WTC11 (cell line): ENCODE measurements around the gene BAZ2A. TPM values are rescaled to one million over a fixed set of nuclear protein-coding genes. Genes with fewer than 3 reads are reported as not detected.
A peak's percentile ranks its signal among the peaks of the same experiment; 100 is the strongest.

Experiments used
- ATAC-seq: fragments of 200-7000 bp; cut with Tn5 transposase; 2 replicates; pipeline ENCODE4 v1.10.0; 2021; ENCODE audit warnings: mild to moderate bottlenecking, moderate library complexity
- CTCF ChIA-PET: fragments of 300-600 bp; sonication (Branson Sonifier 250); formaldehyde crosslinking; loops from one replicate; lab custom pipeline; 2021; ENCODE audit warnings: antibody characterized with exemption; lab: Charles Lee
- POLR2A ChIA-PET: fragments of 350-600 bp; sonication (Branson Sonifier 250); formaldehyde crosslinking; loops from one replicate; lab custom pipeline; 2021; ENCODE audit warnings: antibody characterized with exemption; lab: Charles Lee
- DNase-seq: peaks from one replicate; pipeline ENCODE4 v3.0.0; 2021; ENCODE audit warnings: low spot score
- H3K27ac Mint-ChIP-seq: 2 replicates; pipeline ENCODE4 v1.8.0; 2021; ENCODE audit warnings: mixed read lengths
- H3K27me3 Mint-ChIP-seq: 2 replicates; pipeline ENCODE4 v1.8.0; 2021; ENCODE audit warnings: low read depth, mild to moderate bottlenecking, moderate library complexity, mixed read lengths
- H3K36me3 Mint-ChIP-seq: 2 replicates; pipeline ENCODE4 v1.8.0; 2021; ENCODE audit warnings: mixed read lengths
- H3K4me1 Mint-ChIP-seq: 2 replicates; pipeline ENCODE4 v1.8.0; 2022; ENCODE audit warnings: mixed read lengths
- H3K4me3 Mint-ChIP-seq: 2 replicates; pipeline ENCODE4 v1.8.0; 2021; ENCODE audit warnings: mild to moderate bottlenecking, moderate library complexity, mixed read lengths
- H3K9me3 Mint-ChIP-seq: 2 replicates; pipeline ENCODE4 v1.8.0; 2021; ENCODE audit warnings: mixed read lengths
- ATF1 ChIP-seq: sonication (generic); formaldehyde crosslinking; IDR thresholded peaks from 2 replicates; pipeline ENCODE4 v1.8.1; 2023; ENCODE audit warnings: mild to moderate bottlenecking, moderate library complexity, missing genetic modification reagents
- CDX4 ChIP-seq: fragments of 250-450 bp; sonication (Bioruptor Pico); IDR thresholded peaks from 2 replicates; pipeline ENCODE4 v1.9.0; 2021; ENCODE audit warnings: moderate library complexity, mild to moderate bottlenecking, inconsistent platforms, borderline replicate concordance
- CREB1 ChIP-seq: sonication (generic); formaldehyde crosslinking; IDR thresholded peaks from 2 replicates; pipeline ENCODE4 v1.8.0; 2023; ENCODE audit warnings: mild to moderate bottlenecking, missing genetic modification reagents
- EMX1 ChIP-seq: fragments of 250-450 bp; sonication (Bioruptor Pico); IDR thresholded peaks from 2 replicates; pipeline ENCODE4 v1.8.0; 2021; ENCODE audit warnings: mild to moderate bottlenecking
- ESRRA ChIP-seq: sonication (generic); formaldehyde crosslinking; IDR thresholded peaks from 2 replicates; pipeline ENCODE4 v1.8.1; 2022; ENCODE audit warnings: mild to moderate bottlenecking, missing genetic modification reagents, borderline replicate concordance
- GRHL2 ChIP-seq: fragments of 250-450 bp; sonication (Bioruptor Pico); IDR thresholded peaks from 2 replicates; pipeline ENCODE4 v1.8.0; 2022; ENCODE audit warnings: mild to moderate bottlenecking, moderate library complexity; ENCODE audit not compliant: insufficient replicate concordance, severe bottlenecking
- MXD4 ChIP-seq: fragments of 250-450 bp; sonication (Bioruptor Pico); IDR thresholded peaks from 2 replicates; pipeline ENCODE4 v1.8.0; 2021; ENCODE audit warnings: mild to moderate bottlenecking, moderate library complexity, borderline replicate concordance
- OVOL2 ChIP-seq: fragments of 250-450 bp; sonication (Bioruptor Pico); IDR thresholded peaks from 2 replicates; pipeline ENCODE4 v1.9.0; 2021; ENCODE audit warnings: mild to moderate bottlenecking, borderline replicate concordance
- TEAD4 ChIP-seq: sonication (generic); formaldehyde crosslinking; IDR thresholded peaks from 2 replicates; pipeline ENCODE4 v1.8.0; 2022; ENCODE audit warnings: mild to moderate bottlenecking, missing genetic modification reagents
- ZNF121 ChIP-seq: sonication (generic); formaldehyde crosslinking; IDR thresholded peaks from 2 replicates; pipeline ENCODE4 v1.8.0; 2023; ENCODE audit warnings: missing genetic modification reagents
- ZNF219 ChIP-seq: sonication (generic); formaldehyde crosslinking; IDR thresholded peaks from 2 replicates; pipeline ENCODE4 v1.8.0; 2023; ENCODE audit warnings: missing genetic modification reagents, mild to moderate bottlenecking, borderline replicate concordance
- ZNF232 ChIP-seq: sonication (generic); formaldehyde crosslinking; IDR thresholded peaks from 2 replicates; pipeline ENCODE4 v1.8.0; 2022; ENCODE audit warnings: mild to moderate bottlenecking, missing genetic modification reagents
- ZNF263 ChIP-seq: sonication (generic); formaldehyde crosslinking; IDR thresholded peaks from 2 replicates; pipeline ENCODE4 v1.8.1; 2022; ENCODE audit warnings: low read depth, mild to moderate bottlenecking, moderate library complexity, missing genetic modification reagents
- ZNF281 ChIP-seq: sonication (generic); formaldehyde crosslinking; IDR thresholded peaks from 2 replicates; pipeline ENCODE4 v1.8.0; 2023; ENCODE audit warnings: mild to moderate bottlenecking, missing genetic modification reagents
- ZNF317 ChIP-seq: sonication (generic); formaldehyde crosslinking; IDR thresholded peaks from 2 replicates; pipeline ENCODE4 v1.8.1; 2023; ENCODE audit warnings: low read depth, mild to moderate bottlenecking, moderate library complexity, missing genetic modification reagents, borderline replicate concordance
- ZNF425 ChIP-seq: fragments of 250-450 bp; sonication (Bioruptor Pico); conservative IDR thresholded peaks from 2 replicates; pipeline ENCODE4 v1.9.0; 2021; ENCODE audit warnings: mild to moderate bottlenecking
- total RNA-seq: library from RNA; stranded (reverse); gene quantifications from 3 replicates; pipeline ENCODE4 v1.2.3, GENCODE V29; 2021
- TF ChIP-seq, protein P1 (sequence below): sonication (generic); formaldehyde crosslinking; IDR thresholded peaks from 2 replicates; pipeline ENCODE4 v1.8.1; 2022; ENCODE audit warnings: low read depth, mild to moderate bottlenecking, moderate library complexity, missing genetic modification reagents, borderline replicate concordance
- TF ChIP-seq, protein P2 (sequence below): sonication (generic); formaldehyde crosslinking; IDR thresholded peaks from 2 replicates; pipeline ENCODE4 v1.8.0; 2022; ENCODE audit warnings: mild to moderate bottlenecking, missing genetic modification reagents
- TF ChIP-seq, protein P3 (sequence below): fragments of 250-450 bp; sonication (Bioruptor Pico); IDR thresholded peaks from 2 replicates; pipeline ENCODE4 v1.9.0; 2021; ENCODE audit warnings: mild to moderate bottlenecking
- TF ChIP-seq, protein P4 (sequence below): sonication (generic); formaldehyde crosslinking; IDR thresholded peaks from 2 replicates; pipeline ENCODE4 v1.8.1; 2022; ENCODE audit warnings: mild to moderate bottlenecking, moderate library complexity, missing genetic modification reagents
- TF ChIP-seq, protein P5 (sequence below): sonication (generic); formaldehyde crosslinking; IDR thresholded peaks from 2 replicates; pipeline ENCODE4 v1.8.0; 2022; ENCODE audit warnings: mild to moderate bottlenecking, missing genetic modification reagents
- TF ChIP-seq, protein P6 (sequence below): sonication (generic); formaldehyde crosslinking; IDR thresholded peaks from 2 replicates; pipeline ENCODE4 v1.8.0; 2022; ENCODE audit warnings: mild to moderate bottlenecking, missing genetic modification reagents

BAZ2A gene
- total RNA-seq, 1 experiment from 2014 or later = 114 TPM

- TF ChIP-seq, protein P1, sequence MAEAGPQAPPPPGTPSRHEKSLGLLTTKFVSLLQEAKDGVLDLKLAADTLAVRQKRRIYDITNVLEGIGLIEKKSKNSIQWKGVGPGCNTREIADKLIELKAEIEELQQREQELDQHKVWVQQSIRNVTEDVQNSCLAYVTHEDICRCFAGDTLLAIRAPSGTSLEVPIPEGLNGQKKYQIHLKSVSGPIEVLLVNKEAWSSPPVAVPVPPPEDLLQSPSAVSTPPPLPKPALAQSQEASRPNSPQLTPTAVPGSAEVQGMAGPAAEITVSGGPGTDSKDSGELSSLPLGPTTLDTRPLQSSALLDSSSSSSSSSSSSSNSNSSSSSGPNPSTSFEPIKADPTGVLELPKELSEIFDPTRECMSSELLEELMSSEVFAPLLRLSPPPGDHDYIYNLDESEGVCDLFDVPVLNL (CRISPR knock-in tag) = no peak
- no peak for TF ChIP-seq ZNF281 (CRISPR knock-in tag)
- no peak for TF ChIP-seq ZNF263 (CRISPR knock-in tag)
- TF ChIP-seq, protein P2, sequence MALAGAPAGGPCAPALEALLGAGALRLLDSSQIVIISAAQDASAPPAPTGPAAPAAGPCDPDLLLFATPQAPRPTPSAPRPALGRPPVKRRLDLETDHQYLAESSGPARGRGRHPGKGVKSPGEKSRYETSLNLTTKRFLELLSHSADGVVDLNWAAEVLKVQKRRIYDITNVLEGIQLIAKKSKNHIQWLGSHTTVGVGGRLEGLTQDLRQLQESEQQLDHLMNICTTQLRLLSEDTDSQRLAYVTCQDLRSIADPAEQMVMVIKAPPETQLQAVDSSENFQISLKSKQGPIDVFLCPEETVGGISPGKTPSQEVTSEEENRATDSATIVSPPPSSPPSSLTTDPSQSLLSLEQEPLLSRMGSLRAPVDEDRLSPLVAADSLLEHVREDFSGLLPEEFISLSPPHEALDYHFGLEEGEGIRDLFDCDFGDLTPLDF (CRISPR knock-in tag) = no peak
- no peak for TF ChIP-seq EMX1
- TF ChIP-seq ZNF121 (CRISPR knock-in tag) = no peak
- peak; percentile 95; the same call in 1 of the 2 replicates for TF ChIP-seq ESRRA (CRISPR knock-in tag)
- no peak for TF ChIP-seq ZNF219 (CRISPR knock-in tag)
- TF ChIP-seq, protein P3, sequence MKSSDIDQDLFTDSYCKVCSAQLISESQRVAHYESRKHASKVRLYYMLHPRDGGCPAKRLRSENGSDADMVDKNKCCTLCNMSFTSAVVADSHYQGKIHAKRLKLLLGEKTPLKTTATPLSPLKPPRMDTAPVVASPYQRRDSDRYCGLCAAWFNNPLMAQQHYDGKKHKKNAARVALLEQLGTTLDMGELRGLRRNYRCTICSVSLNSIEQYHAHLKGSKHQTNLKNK = no peak
- TF ChIP-seq CREB1 (CRISPR knock-in tag) = no peak
- peak; percentile 61; the same call in 1 of the 2 replicates for TF ChIP-seq ZNF232 (CRISPR knock-in tag)
- TF ChIP-seq GRHL2 (CRISPR knock-in tag) = no peak
- TF ChIP-seq, protein P4, sequence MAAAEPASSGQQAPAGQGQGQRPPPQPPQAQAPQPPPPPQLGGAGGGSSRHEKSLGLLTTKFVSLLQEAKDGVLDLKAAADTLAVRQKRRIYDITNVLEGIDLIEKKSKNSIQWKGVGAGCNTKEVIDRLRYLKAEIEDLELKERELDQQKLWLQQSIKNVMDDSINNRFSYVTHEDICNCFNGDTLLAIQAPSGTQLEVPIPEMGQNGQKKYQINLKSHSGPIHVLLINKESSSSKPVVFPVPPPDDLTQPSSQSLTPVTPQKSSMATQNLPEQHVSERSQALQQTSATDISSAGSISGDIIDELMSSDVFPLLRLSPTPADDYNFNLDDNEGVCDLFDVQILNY (CRISPR knock-in tag) = 0 out of 2 replicates have a peak, but pooled peaks have one; percentile 27
These were observed 15.8 kb upstream of the BAZ2A start, which contains the start of gene ATP5F1B (continued) for GRCh38 chr12:56645717-56646446.

- DNase-seq = no peak
- Mint-ChIP-seq H3K27ac (peak overlapping the region; percentile 97), H3K4me3 (peak overlapping the region; percentile 99), H3K4me1 (peaks cover 20% of the 10 kb centered on the region), H3K36me3 (peaks cover 48% of the 10 kb centered on the region), H3K27me3 (no peaks in the 10 kb centered on the region; the same call in 1 of the 2 replicates), H3K9me3 (no peaks in the 10 kb centered on the region)
- CTCF ChIA-PET = interaction anchor here (0.6 to 3.7 kb wide), 2 partner anchors 9 to 17 kb away, joined by 3 to 37 read pairs; no protein-coding TSS in a partner anchor
- POLR2A ChIA-PET = interaction anchor here (0.5 to 2.2 kb wide), 6 partner anchors 9 to 423 kb away, joined by 3 to 12 read pairs (median 6); partner anchors contain the start of genes PTGES3 and RNF41
- no peak for ATAC-seq
- TF ChIP-seq ATF1 (CRISPR knock-in tag) (0 out of 2 replicates have a peak, but pooled peaks have one; percentile 26), ZNF425 (CRISPR knock-in tag) (no peak), OVOL2 (no peak), CDX4 (CRISPR knock-in tag) (no peak), ZNF317 (CRISPR knock-in tag) (no peak), TEAD4 (CRISPR knock-in tag) (no peak), MXD4 (CRISPR knock-in tag) (no peak)
- TF ChIP-seq, protein P5, sequence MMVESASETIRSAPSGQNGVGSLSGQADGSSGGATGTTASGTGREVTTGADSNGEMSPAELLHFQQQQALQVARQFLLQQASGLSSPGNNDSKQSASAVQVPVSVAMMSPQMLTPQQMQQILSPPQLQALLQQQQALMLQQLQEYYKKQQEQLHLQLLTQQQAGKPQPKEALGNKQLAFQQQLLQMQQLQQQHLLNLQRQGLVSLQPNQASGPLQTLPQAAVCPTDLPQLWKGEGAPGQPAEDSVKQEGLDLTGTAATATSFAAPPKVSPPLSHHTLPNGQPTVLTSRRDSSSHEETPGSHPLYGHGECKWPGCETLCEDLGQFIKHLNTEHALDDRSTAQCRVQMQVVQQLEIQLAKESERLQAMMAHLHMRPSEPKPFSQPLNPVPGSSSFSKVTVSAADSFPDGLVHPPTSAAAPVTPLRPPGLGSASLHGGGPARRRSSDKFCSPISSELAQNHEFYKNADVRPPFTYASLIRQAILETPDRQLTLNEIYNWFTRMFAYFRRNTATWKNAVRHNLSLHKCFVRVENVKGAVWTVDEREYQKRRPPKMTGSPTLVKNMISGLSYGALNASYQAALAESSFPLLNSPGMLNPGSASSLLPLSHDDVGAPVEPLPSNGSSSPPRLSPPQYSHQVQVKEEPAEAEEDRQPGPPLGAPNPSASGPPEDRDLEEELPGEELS (CRISPR knock-in tag) = no peak
- TF ChIP-seq, protein P6, sequence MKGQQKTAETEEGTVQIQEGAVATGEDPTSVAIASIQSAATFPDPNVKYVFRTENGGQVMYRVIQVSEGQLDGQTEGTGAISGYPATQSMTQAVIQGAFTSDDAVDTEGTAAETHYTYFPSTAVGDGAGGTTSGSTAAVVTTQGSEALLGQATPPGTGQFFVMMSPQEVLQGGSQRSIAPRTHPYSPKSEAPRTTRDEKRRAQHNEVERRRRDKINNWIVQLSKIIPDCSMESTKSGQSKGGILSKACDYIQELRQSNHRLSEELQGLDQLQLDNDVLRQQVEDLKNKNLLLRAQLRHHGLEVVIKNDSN (CRISPR knock-in tag) = no peak
These were observed 15.1 kb upstream of the BAZ2A start for GRCh38 chr12:56645201-56645716.
